ENCODE results near the gene RELA.
"Not testable (repeated sequence)": the region's sequence is repeated elsewhere in the genome, so short reads cannot be mapped to it uniquely, and the experiment has no call there.

Gene RELA

DNA sequence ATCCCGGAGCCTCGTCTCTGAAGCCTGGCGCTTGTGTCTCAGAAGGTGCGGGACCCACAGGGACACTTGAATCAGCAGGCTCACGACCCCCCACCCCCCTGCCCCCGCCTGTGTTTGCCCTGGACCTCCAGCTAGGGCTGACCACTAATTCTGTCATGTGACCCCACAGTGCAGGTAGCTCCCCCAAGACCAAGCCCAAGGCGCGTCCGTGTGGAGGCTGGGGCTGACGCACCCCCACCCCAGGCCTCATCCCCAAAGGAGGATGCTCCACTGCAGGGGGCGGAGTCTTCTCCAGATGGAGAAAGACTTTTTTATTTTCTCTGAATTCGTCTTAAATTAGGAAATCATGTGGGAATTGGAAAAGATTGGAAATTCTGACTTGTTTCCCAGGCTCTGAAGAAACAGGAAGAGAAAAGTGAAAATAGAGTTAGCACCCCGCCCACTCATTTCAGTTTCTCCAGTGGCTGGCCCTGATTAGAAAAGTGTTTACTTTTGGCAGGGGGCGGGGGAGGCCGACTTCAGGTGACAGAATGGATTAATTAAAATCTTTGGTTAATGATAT is 1.0 kb upstream of the RELA start:
- DNase-seq, result peak; percentile 57

DNA sequence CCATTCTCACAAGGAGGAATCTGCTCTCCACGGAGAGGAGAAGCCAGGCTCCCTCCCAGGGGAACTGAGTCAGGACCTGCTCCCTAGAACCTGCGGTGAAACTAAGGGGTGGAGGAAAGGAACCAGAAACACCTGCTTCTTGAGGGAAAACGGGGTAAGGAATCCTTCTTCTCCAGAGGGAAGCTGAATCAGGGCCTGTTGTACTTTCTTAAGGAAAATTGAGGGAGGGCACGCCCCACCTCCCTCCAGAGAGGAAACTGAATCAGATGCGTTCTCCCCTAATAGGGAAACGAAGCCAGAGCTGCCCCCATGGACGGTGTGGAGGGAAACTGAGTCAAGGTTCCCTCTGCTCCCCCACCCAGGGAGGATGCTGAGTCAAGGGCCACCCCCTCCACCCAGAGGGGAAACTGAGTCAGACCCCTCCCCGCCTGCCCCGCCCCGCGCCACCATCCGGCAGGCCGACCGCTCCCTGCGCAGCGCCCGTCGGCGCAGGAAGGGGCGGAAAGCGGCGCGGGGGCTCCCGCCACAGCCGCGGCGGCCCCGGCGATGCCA is 393 bp downstream of the RELA start:
- no peak for DNase-seq

DNA sequence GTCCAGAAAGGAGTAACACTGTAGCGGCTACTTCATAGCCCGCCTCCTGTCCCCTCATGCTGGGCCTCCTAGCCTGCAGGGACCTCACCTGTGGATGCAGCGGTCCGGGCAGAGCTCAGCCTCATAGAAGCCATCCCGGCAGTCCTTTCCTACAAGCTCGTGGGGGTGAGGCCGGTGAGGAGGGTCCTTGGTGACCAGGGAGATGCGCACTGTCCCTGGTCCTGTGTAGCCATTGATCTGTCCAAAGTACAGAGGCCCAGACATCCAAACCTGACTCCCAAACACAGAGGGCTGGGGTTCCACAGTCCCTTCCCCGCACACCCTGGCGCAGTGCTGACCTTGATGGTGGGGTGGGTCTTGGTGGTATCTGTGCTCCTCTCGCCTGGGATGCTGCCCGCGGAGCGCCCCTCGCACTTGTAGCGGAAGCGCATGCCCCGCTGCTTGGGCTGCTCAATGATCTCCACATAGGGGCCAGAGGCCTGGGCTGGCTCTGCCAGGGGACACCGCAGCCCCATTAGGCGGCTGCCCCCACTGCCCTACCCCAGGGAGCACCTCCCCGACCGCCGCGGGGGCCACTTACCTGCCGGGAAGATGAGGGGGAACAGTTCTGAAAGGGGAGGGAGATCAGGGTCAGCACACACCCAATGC is 993 bp downstream of the RELA start:
- DNase-seq, result no peak

DNA sequence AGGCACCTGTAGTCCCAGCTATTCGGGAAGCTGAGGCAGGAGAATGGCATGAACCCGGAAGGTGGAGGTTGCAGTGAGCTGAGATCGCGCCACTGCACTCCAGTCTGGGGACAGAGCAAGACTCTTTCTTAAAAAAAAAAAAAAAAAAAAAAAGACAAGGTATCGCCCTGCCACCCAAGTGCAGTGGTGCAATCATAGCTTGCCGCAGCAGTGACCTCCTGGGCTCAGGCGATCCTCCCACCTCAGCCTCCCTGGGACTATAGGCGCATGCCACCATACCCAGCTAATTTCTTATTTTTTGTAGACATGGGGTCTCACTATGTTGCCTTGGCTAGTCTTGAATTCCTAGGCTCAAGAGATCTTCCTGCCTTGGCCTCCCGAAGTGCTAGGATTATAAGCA is 1.8 kb downstream of the RELA start:
- DNase-seq, result not testable (repeated sequence)

DNA sequence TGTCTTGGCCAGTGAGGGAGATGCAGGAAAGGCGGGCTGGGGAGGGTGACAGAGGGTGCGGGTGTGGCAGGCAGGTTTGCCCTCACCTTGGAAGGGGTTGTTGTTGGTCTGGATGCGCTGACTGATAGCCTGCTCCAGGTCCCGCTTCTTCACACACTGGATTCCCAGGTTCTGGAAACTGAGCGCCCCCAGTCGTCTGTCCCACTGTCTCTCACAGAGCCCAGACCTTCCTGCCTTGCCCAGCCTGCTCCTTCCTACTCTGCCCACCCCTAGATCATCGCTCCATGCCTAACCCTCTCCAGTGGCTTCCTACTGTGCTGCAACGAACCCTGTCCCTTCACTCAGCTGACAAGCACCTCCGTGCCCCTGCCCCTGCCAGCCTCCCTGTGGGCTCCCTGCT is 2.7 kb downstream of the RELA start:
- no peak for DNase-seq

DNA sequence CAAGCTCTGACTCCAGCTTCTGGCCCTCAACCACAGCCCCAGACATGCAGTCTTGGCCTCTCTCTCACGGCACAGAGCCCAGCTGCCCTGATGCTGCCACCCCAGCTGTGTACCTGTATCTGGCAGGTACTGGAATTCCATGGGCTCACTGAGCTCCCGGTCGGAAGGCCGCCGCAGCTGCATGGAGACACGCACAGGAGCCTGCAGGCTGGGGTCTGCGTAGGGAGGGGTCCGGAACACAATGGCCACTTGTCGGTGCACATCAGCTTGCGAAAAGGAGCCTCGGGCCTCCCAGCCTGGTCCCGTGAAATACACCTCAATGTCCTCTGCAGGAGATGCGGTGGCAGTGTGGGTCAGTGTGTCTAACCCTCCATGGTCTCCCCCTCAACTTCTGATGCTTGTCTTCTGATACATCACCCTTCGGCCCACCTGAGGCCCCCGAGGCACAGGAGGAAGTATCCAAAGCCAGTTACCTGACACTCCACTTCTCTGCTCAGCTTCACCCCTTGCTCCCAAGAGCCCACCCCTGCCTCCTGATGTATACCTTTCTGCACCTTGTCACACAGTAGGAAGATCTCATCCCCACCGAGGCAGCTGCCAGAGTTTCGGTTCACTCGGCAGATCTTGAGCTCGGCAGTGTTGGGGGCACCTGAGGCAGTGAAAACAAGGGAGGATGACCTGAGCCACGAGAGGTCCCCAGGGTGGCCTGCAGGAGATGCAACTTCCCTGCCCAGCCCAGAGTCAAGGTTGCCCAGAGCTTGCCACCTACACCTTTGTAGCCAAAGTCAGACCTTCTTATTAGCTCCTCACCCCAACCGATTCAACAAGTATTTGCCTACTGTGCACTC is 4.3 kb downstream of the RELA start:
- no peak for DNase-seq

DNA sequence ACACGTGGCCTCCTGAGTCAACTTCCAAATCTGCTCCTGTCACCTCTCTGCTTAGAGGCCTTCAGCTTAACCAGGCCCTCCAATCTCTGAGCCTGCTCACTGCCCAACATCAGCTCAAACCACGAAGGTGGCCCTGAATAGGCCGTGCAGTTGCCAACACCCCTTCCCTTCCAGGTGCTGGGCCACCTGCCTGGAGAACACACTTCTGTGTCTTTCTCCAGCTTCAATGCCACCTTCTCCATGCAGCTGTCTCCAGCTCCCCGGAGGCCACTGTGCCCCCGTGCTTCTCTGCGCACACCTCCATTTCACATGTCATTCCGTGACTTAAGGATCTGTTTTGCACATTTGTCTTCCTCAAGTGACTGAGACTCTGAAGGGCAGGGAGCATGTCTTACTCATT is 5.3 kb downstream of the RELA start:
- DNase-seq, result no peak

DNA sequence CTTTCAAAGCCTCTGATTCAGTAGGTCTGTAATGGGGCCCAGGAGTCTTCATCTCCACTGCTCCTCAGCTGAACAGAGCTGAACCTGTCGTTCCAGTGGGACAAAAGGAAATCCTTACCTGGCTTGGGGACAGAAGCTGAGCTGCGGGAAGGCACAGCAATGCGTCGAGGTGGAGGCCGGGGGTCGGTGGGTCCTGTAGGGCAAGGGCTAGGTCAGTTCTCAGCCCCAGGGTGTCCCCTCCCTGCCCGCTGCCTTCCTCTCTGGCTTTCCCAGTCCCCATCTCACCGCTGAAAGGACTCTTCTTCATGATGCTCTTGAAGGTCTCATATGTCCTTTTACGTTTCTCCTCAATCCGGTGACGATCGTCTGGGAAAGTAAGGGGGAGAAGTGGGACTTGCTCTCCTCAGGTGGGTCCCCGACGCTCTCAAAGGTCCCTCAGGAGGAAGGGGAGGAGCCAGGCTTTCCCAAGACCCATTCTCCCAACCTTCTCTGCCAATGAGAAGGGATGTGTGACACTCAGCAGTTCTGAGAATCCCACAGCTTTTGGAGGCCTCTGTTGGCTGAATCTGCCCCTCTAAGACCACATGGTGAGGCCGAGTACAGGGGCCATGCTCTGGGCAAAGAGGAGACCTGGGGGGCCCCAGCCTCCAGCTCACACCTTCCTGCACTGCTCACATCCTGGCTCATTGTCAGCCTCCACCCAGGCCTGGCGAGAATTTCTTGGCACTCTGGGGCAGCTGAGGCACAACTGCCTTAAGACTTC is 7.0 kb downstream of the RELA start:
- DNase-seq, result no peak

DNA sequence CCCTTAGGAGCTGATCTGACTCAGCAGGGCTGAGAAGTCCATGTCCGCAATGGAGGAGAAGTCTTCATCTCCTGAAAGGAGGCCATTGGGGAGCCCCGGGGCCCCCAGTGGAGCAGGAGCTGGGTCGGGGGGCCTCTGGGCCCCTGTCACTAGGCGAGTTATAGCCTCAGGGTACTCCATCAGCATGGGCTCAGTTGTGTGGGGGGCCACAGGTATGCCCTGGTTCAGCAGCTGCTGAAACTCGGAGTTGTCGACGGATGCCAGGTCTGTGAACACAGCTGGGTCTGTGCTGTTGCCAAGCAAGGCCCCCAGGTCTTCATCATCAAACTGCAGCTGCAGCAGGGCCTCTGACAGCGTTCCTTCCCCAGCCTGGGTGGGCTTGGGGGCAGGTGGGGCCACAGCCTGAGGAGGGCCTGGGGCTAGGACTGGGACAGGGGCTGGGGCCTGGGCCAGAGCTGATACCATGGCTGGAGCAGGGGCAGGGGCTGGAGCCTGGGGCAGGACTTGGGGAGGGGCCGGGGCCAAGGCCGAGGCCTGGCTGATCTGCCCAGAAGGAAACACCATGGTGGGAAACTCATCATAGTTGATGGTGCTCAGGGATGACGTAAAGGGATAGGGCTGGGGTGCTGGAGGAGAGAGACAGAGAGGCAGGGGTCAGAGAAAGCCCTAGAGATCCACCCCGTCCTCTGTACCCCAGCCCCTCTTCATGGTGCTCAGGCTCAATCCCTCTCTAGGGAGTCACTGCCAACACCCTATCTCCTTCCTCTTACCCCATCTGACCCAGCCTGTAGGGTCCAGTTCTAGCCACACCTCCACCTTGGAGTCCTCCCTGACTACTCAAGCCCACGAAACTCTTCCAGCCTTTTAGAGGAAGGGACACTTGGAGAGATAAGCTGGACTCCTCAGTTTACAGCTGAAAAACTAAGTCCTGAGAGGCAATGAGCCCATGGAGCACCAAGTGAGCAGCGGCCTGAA is 8.1 kb downstream of the RELA start:
- no peak for DNase-seq

DNA sequence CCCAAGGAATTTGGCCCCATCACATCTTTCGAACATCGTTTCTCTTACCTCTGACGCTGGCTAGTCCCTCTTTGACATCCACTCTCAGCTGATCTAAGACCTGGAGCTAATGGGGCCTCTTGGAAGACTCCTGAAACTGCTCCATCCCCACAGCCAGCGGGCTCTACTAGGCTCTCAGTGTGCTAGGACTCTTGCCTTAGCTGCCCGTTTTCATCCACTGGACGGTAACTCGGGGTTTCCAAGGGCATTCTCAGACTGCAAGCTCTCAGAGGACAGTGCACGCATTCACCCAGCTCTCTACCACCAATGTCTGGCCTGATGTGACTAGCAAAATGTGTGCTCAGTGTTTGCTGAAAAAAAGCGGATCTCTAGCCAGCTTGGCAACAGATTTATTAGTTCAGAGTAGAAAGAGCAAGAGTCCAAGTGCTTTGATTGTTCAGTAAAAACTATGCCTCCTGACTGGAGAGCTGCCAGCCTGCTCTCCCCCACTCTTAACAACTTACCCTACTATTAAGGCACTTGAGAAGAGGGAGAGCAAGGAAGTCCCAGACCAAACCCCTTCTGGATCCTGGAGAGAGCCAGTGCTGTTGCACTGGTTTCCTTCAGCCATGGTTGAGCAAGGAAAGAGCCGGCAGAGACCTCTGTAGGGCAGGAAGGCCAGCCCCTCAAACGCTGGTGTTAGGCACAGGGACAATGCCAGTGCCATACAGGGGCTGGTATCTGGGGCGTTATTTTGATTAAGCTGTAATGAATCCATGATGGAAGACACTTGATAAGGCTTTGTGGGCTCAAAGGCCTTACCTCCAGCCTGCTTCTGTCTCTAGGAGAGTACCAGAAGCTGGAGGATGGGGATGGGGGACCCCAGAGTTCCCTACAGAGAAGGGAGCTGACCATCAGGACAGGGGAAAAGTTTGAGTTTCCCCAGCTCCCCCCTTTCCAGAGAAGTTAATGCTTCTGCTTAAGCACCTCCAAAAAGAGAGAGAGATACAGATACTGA is 9.2 kb downstream of the RELA start:
- no peak for DNase-seq

DNA sequence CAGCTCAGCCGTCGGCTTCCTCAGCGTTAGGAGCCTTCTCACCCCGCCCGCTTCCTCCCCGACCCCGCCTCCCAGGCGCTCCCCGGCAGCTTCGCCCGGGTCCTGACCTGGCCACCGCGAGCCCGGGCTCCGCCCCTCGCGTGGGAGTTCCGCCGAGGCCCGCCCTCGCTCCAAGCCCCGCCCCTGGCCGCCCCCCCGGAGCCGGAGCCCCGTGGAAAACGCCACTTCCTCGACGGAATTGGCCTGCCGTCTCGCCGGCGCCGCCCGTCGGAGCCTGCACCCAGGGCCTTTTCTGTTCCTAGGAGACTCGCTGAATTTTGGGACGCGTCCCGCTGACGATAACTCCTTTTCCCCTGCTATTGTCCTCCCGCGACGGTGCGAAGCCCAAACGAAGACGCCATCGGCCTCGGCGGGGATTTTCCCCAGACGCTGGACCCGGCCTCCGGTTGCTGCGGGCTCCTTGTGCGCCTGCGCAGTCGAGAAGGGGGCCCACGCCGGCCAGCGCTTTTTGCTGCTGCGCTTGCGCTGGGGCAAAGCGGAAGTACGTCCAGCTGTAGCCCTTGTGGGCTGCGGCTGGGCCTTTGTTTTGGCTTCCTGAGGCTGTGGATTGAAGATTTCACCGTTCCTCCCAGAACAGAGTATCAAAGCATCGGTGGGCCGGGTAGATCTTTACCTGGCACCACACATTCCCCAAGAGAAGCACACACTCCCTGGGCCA is 10.0 kb downstream of the RELA start:
- DNase-seq, result peak; percentile 93

DNA sequence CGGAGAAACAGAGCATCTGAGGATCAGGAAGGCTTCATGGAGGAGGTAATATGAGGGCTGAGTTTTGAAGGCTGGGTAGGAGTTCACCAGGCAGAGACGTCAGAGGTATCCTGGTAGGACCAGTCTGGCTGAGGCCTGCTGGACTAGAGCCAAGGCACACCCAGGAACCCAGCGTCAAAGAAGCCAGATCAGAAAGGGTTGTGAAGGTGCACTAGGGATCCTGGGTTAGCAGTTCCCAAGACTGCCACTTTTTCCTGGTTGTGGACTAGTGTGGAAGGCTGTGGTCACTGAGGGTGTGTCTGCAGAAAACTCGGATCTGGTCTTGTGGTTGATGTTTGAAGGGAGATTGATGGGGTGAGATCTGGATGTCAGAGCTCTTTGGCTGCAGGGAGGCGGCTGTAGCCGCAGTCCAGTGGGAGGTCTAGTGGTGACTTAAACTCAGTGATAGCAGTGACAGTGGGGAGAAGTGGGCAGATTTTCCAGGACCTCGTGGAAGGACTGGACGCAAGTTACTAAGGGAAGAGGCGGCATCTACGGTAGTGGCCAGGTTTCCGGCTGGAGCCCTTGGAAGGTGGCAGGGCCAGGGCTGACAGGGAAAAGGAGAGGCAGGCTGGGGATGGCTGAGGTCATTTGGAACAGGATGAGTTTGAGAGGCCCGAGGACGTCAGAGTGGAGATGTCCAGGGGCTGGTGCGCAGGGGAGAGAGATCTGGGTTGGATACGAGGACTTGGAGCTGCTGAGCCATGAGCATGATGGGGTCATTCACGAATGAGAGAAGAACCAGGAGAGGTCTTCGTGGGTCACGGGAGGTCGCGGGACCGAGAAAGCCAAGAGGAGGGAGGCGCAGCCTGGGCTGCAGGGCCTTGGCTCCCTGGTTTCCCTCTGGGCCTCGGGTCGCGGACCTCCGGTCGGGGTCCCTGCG is 10.9 kb downstream of the RELA start:
- no peak for DNase-seq

DNA sequence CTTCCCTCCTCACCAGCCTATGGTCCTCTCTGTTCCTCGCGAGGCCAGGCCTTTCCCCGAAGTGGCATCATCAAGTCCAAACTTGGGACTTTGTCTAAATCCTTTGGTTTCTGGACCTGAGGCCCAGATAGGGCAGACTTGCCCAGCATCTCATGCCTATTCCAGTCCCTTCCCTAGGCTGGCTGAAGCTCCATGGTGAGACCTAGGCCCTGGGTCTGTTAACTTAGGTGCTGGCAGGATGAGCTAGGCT is 11.5 kb downstream of the RELA start:
- no peak for DNase-seq

DNA sequence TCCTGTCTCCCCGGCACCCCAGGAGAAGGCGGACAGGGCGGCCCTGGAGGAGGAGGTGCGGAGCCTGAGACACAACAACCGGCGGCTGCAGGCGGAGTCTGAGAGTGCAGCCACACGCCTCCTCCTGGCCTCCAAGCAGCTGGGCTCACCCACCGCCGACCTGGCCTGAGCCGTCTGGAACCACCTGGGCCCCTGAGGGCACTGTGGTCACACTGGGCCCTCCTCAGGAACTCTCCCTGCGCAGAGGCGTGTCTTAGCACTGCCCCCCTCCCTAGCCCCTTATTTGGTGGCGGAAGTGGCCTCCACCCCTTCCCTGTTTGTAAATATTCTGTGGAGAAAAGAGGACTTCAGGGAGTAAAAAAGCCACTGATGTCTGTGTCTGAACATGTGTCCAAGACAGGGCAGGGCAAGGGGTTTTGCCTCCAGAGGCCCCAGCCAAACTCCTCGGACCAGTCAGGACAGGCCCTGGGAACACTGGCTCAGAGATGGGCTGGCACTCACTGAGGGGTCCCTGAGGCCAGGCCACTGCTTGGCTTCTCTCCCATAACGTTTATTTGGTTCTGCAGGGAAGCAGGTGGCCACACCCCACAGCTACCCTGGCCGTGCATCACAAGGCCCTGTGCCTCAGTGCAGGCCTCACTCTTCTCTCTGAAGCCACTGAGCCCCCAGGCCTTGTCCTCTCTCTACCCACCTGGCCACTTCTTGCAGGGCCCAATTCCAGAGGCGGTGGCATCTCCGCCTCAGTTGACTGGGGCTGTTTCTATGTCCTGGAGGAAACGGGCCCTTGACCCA is 12.0 kb downstream of the RELA start:
- DNase-seq, result no peak

DNA sequence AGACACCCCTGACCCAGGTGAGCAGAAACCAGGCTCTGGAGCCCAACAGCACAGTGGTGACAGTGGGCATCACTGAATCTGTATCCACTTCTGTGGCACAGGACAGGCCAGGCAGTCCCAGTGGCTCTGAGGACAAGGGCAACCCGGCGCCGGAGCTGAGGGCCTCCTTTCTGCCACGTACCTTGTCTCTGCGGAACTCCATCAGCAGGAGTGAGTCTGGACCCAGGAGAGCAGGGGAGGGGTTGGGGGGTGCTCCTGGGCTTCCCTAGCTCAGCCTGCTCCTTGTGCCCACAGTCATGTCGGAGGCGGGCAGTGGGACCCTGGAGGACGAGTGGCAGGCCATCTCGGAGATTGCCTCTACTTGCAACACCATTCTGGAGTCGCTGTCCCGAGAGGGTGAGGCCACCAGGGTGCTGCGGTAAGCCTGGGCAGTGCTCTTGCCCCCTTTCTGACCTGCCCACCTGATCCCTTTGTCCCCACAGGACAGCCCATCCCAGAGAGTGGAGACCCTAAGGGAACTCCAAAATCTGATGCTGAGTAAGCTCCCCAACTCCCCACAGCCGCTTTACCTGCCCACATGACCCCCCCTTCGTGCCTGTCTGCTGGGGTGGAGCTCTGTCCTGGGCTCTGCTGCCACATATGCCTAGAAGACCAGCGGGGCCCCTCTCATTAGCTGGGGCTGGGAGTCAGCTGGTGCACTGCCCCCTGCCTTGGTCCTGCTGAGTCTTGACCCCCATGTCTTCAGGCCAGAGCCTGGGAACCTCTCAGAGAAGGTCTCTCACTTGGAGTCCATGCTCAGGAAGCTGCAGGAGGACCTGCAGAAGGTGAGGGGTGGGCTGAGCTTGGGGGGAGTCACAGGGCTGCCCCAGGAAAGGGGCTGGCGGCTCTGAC is 12.8 kb downstream of the RELA start:
- no peak for DNase-seq

DNA sequence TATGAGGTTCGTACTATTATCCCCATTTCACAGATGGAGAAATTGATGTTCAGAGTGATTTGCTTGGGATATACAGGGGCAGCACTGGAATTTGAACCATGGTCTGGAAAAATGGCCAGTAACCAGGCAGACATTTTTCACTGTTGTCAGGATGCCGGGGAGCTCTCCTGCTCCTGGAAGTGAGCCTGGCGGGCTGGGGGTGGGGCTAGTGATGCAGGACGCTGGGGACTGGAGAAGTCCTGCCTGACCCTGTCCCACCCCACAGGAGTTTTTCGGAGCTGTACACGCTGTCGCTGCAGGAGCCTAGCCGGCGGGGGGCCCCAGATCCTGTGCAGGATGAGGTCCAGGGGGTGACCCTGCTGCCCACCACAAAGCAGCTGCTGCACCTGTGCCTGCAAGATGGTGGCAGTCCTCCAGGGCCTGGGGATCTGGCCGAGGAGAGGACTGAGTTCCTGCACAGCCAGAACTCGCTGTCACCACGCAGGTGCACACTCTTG is 13.7 kb downstream of the RELA start:
- DNase-seq, result no peak
